ENCODE results near the gene NRN1L.
"Not testable (repeated sequence)": the region's sequence is repeated elsewhere in the genome, so short reads cannot be mapped to it uniquely, and the experiment has no call there.

NRN1L gene

GRCh38 chr16:67884684-67885083, at the start of gene NRN1L:
Gene NRN1L (plus strand): TSS chr16:67884885. CDS start chr16:67884904, 19 bp downstream.
- DNase-seq (ENCODE audit: low read depth) = no peak

- DNase-seq (ENCODE audit: low read depth) = not testable (repeated sequence)
These were observed 47.5 kb upstream of the NRN1L start for GRCh38 chr16:67837190-67837589.

GRCh38 chr16:67837811-67838210, 46.9 kb upstream of the NRN1L start:
- DNase-seq (ENCODE audit: low read depth) = no peak

- no peak for DNase-seq (ENCODE audit: low read depth)
These were observed 43.4 kb upstream of the NRN1L start for GRCh38 chr16:67841198-67841815.

GRCh38 chr16:67841816-67842508, 42.7 kb upstream of the NRN1L start, which contains the start of gene THAP11:
Gene THAP11 (plus strand): TSS chr16:67842320. CDS start chr16:67842555, 235 bp downstream.
- peak; percentile 86 for DNase-seq (ENCODE audit: low read depth)

GRCh38 chr16:67842509-67843342, 42.0 kb upstream of the NRN1L start:
- no peak for DNase-seq (ENCODE audit: low read depth)

- DNase-seq (ENCODE audit: low read depth) = no peak
These were observed 41.3 kb upstream of the NRN1L start for GRCh38 chr16:67843343-67843765.

- no peak for DNase-seq (ENCODE audit: low read depth)
These were observed 40.2 kb upstream of the NRN1L start for GRCh38 chr16:67844497-67844896.

- DNase-seq (ENCODE audit: low read depth) = no peak
These were observed 39.2 kb upstream of the NRN1L start for GRCh38 chr16:67845291-67846062.

GRCh38 chr16:67846063-67846319, 38.7 kb upstream of the NRN1L start:
- DNase-seq (ENCODE audit: low read depth) = no peak

GRCh38 chr16:67846320-67847063, 38.2 kb upstream of the NRN1L start, which contains the start of gene NUTF2:
Gene NUTF2 (plus strand): TSS chr16:67846933. CDS start chr16:67865131, 18,198 bp downstream.
- DNase-seq (ENCODE audit: low read depth) = peak; percentile 75

GRCh38 chr16:67847064-67847861, 37.4 kb upstream of the NRN1L start, which contains the start of gene CENPT:
Gene CENPT (minus strand): TSS chr16:67847693. CDS start chr16:67833859, 13,834 bp downstream.
- DNase-seq (ENCODE audit: low read depth) = no peak

GRCh38 chr16:67848118-67848517, 36.6 kb upstream of the NRN1L start:
- DNase-seq (ENCODE audit: low read depth) = no peak

- no peak for DNase-seq (ENCODE audit: low read depth)
These were observed 31.0 kb upstream of the NRN1L start for GRCh38 chr16:67853670-67854069.

- no peak for DNase-seq (ENCODE audit: low read depth)
These were observed 28.9 kb upstream of the NRN1L start for GRCh38 chr16:67855789-67856188.

- DNase-seq (ENCODE audit: low read depth) = no peak
These were observed 27.6 kb upstream of the NRN1L start for GRCh38 chr16:67856927-67857546.

GRCh38 chr16:67857547-67858233, 27.0 kb upstream of the NRN1L start:
- DNase-seq (ENCODE audit: low read depth) = peak; percentile 91

GRCh38 chr16:67858500-67858899, 26.2 kb upstream of the NRN1L start:
- DNase-seq (ENCODE audit: low read depth) = no peak
